ENCODE results near the gene JAK1. TPM values are rescaled to one million over a fixed set of nuclear protein-coding genes. Genes with fewer than 3 reads are reported as not detected.

The JAK1 gene
- total RNA-seq, 2 donors from 2014 or later, result 73.2 to 101 TPM

DNA sequence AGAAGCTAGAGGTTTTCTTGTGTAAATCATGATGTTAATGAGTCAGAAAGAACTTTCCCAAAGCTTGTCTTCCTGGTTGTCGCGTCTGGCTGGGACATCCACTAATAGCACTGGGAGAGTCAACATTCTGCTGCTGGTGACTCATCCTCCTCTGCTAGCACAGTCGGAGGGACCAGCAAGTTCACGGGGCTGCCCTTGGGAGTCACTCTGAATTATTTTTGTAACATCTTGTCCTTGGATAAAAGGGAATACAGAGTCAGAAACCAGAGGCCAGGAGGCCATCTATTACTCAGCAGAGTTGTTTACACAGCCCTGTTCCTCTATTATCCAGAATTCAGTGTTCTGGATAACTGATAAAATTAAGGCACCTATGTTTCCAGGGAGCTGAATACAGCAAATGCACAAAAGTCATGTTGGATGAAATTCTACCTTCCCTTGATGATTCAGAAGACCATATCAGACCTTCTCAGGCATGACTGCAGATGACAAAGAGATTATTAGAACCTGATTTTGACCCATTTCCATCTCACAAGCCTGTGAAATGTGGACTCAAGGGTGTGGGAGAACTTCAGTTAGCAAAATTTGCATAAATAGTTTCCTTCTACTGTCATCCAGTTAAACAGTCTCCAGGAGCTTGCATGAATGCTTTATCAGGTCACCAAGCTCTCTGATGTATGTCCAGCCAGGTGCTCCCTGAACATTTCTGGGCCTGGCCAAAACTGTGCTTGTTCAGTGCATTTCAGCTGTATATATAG, 68.1 kb downstream of the JAK1 start:
- no peaks in the 10 kb centered on the region for H3K9me3 ChIP-seq
- peak; percentile 85 for DNase-seq
- no peaks in the 10 kb centered on the region for H3K36me3 ChIP-seq
- TF ChIP-seq, protein P1, sequence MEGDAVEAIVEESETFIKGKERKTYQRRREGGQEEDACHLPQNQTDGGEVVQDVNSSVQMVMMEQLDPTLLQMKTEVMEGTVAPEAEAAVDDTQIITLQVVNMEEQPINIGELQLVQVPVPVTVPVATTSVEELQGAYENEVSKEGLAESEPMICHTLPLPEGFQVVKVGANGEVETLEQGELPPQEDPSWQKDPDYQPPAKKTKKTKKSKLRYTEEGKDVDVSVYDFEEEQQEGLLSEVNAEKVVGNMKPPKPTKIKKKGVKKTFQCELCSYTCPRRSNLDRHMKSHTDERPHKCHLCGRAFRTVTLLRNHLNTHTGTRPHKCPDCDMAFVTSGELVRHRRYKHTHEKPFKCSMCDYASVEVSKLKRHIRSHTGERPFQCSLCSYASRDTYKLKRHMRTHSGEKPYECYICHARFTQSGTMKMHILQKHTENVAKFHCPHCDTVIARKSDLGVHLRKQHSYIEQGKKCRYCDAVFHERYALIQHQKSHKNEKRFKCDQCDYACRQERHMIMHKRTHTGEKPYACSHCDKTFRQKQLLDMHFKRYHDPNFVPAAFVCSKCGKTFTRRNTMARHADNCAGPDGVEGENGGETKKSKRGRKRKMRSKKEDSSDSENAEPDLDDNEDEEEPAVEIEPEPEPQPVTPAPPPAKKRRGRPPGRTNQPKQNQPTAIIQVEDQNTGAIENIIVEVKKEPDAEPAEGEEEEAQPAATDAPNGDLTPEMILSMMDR (IDR thresholded peaks at IDR 0.05), result no peak
- intact Hi-C loops (cut with DNase I), result no loop called here
- H3K27me3 ChIP-seq, result no peaks in the 10 kb centered on the region
- H3K9ac ChIP-seq (ENCODE audit: low read depth in 2 of 2, low read length in 2 of 2), result no peak overlapping the region
- H3K4me3 ChIP-seq, result no peak overlapping the region
- peaks cover 9% of the 10 kb centered on the region for H3K4me1 ChIP-seq
- H3K27ac ChIP-seq, result peak overlapping the region; percentile 78

DNA sequence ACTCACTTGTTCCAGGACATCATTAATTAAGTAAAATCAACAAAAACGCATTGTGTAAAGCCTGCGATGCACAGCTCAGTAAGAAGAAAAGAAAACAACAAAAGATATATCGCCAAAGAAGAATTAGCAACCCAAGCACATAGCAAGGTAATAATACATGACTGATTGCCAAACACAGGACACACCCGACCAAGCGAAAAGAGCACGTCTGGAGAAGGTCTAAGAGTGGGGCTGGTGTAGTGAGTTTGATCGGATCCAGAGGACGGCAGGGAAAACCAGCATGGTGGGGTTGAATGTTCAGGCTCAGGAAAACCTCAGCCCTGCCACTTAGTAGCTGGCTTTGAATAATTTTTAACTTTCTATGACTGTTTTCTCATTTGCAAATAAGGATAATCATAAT, 69.8 kb downstream of the JAK1 start:
- H3K9me3 ChIP-seq, result no peaks in the 10 kb centered on the region
- H3K4me3 ChIP-seq, result no peak overlapping the region
- no peaks in the 10 kb centered on the region for H3K27me3 ChIP-seq
- DNase-seq, result no peak
- H3K36me3 ChIP-seq, result no peaks in the 10 kb centered on the region
- intact Hi-C loops (cut with DNase I), result no loop called here
- TF ChIP-seq, protein P1 (IDR thresholded peaks at IDR 0.05), result no peak
- H3K4me1 ChIP-seq, result peaks cover 9% of the 10 kb centered on the region
- no peak overlapping the region for H3K9ac ChIP-seq (ENCODE audit: low read depth in 2 of 2, low read length in 2 of 2)
- no peak overlapping the region for H3K27ac ChIP-seq

DNA sequence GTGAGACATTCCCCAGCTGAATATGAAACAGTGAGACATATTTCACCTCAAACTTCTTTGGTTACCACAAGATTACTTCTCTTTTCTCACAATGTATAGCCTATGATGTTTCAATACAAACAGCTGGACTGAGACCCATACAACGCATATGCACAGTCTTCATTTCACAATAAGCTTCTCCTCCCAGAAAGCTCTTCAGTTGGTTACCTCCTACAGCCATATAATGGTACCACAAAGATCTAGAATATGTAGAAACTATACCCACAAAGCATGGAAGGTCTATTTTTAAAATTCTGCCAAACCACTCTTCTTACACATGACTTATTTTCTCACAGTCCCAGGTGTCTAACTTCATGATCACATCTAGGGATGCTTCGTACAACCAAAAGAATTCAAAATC, 70.8 kb downstream of the JAK1 start:
- Histone ChIP-seq H3K4me1 (peaks cover 9% of the 10 kb centered on the region), H3K27ac (no peak overlapping the region), H3K9me3 (no peaks in the 10 kb centered on the region), H3K4me3 (no peak overlapping the region), H3K27me3 (no peaks in the 10 kb centered on the region), H3K9ac (ENCODE audit: low read depth in 2 of 2, low read length in 2 of 2) (no peak overlapping the region), H3K36me3 (no peaks in the 10 kb centered on the region)
- no peak for DNase-seq
- TF ChIP-seq, protein P1 (IDR thresholded peaks at IDR 0.05), result no peak
- intact Hi-C loops (cut with DNase I), result no loop called here

DNA sequence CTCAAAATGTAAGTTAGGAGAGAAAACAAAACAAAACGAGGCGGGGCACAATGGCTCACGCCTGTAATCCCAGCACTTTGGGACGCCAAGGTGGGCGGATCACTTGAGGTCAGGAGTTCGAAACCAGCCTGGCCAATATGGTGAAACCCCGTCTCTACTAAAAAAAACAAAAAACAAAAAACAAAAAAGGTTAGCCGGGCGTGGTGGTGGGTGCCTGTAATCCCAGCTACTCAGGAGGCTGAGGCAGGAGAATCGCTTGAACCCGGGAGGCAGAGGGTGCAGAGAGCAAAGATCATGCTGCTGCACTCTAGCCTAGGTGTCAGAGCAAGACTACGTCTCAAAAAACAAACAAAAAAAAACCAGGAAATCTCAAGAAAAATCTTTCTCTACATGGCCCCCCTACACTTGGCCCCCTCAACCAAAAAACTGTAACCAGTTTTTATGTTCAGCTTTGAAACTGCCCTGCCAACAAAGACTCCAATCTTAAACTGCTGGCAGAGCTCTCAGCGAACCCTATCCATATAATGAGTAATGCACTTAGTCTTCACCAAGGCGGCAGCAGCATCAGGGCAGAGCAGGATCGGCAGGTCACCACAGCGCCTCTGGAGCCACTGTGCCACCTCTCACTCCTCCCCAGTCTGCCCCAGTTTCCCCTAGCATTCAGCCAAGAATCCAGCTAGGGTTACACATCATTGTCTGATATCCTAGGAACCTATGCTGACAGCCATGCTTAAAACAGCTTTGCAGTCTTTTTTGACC, 71.7 kb downstream of the JAK1 start:
- intact Hi-C loops (cut with DNase I), result no loop called here

DNA sequence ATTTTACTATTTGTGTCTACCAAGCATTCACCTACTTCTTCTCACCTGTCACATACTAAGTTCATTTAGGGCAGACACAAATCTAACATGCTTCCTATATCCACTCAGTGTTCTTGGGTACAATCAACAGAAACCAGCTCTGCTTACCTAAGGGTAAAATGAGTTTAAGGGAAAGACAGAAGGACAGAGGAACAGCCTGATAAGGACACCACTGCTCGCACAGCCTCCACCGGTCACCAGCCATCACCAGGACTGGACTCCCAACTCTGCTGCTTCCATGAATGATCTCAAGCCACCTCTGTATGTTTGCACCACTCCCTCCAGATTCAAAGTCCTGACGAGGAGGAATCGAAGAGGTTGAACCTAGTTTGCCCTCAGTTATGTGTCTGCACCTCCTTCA, 72.4 kb downstream of the JAK1 start:
- Histone ChIP-seq H3K9me3 (no peaks in the 10 kb centered on the region), H3K36me3 (no peaks in the 10 kb centered on the region), H3K27me3 (no peaks in the 10 kb centered on the region), H3K27ac (no peak overlapping the region), H3K4me1 (peaks cover 6% of the 10 kb centered on the region), H3K9ac (ENCODE audit: low read depth in 2 of 2, low read length in 2 of 2) (no peak overlapping the region), H3K4me3 (no peak overlapping the region)
- TF ChIP-seq, protein P1 (IDR thresholded peaks at IDR 0.05), result no peak
- intact Hi-C loops (cut with DNase I), result no loop called here
- DNase-seq, result no peak

More for the DNA sequence above, 71.7 kb downstream of the JAK1 start:
- Histone ChIP-seq H3K9me3 (no peaks in the 10 kb centered on the region), H3K4me3 (no peak overlapping the region), H3K4me1 (peaks cover 9% of the 10 kb centered on the region), H3K27me3 (no peaks in the 10 kb centered on the region), H3K27ac (no peak overlapping the region), H3K36me3 (no peaks in the 10 kb centered on the region), H3K9ac (ENCODE audit: low read depth in 2 of 2, low read length in 2 of 2) (no peak overlapping the region)
- DNase-seq, result no peak
- TF ChIP-seq, protein P1 (IDR thresholded peaks at IDR 0.05), result no peak

Data from colonic mucosa (tissue), 4 donors.